Endothelial cell (in vitro differentiated cells): Measurements from ENCODE around the gene MAML3. TPM values are rescaled to one million over a fixed set of nuclear protein-coding genes. Genes with fewer than 3 reads are reported as not detected.

Experiments
- DNase-seq: peaks from one replicate; pipeline ENCODE4 v3.0.0; 2021; ENCODE audit warnings: low spot score
- H3K27ac Mint-ChIP-seq: one replicate; pipeline ENCODE4 v1.8.0; 2021; ENCODE audit warnings: mixed read lengths, inconsistent platforms; ENCODE audit not compliant: unreplicated experiment
- H3K27me3 Mint-ChIP-seq: one replicate; pipeline ENCODE4 v1.8.0; 2021; ENCODE audit warnings: mild to moderate bottlenecking, moderate library complexity, mixed read lengths, inconsistent platforms; ENCODE audit not compliant: unreplicated experiment
- H3K36me3 Mint-ChIP-seq: one replicate; pipeline ENCODE4 v1.8.0; 2021; ENCODE audit warnings: mild to moderate bottlenecking, low read depth, mixed read lengths, inconsistent platforms; ENCODE audit not compliant: unreplicated experiment
- H3K4me1 Mint-ChIP-seq: one replicate; pipeline ENCODE4 v1.8.0; 2021; ENCODE audit warnings: mild to moderate bottlenecking, mixed read lengths, inconsistent platforms; ENCODE audit not compliant: unreplicated experiment
- H3K4me3 Mint-ChIP-seq: one replicate; pipeline ENCODE4 v1.8.0; 2021; ENCODE audit warnings: mild to moderate bottlenecking, mixed read lengths, inconsistent platforms; ENCODE audit not compliant: unreplicated experiment
- H3K9me3 Mint-ChIP-seq: one replicate; pipeline ENCODE4 v1.8.0; 2021; ENCODE audit warnings: mixed read lengths, inconsistent platforms; ENCODE audit not compliant: unreplicated experiment
- total RNA-seq: library from RNA; stranded (reverse); fragmentation: NEBNext Ultra II Directional; extraction: Animal tissue kit (Norgen Biotek cat#: 25700); gene quantifications from one replicate; pipeline ENCODE4 v1.2.1, GENCODE V29; 2021; ENCODE audit not compliant: unreplicated experiment
- TF ChIP-seq, protein P1 (sequence below): fragments of 200-600 bp; sonication (generic); IDR thresholded peaks from one replicate; pipeline ENCODE4 v1.5.0; 2021; ENCODE audit warnings: antibody characterized with exemption; ENCODE audit not compliant: unreplicated experiment

MAML3 gene
- total RNA-seq, 1 donor from 2014 or later, result 31.0 TPM

DNA sequence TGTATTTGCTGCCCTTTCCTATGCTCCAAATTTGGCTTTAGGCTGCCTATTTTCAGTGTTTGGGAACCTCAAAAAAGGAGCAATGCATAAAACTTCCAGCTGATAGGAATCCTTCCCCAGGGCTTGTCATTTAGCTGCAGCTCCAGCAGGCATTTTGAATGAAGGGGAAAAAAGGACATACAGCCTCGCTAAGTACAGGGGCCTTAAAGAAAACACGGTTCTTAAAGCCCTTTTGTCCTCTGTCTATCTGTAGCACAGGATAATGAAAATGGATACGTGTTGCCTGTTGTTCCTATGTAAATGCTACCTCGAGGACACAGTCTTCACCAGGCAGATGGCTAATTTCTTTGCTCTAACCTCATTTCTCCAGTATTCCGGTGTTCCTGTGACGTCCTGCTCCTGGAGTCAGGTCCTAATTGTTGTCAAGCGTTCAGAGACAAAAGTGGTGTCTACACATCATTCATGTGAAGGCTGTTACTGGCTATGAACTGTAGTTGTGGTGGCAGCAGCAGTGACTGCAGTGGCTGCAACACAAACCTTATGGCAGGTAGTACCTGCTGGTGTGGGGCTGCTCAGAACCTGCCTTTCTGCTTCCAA, 371.0 kb downstream of the MAML3 start:
- Mint-ChIP-seq H3K9me3 (no peaks in the 10 kb centered on the region), H3K27me3 (peaks cover 9% of the 10 kb centered on the region), H3K27ac (no peak overlapping the region), H3K36me3 (peaks cover 5% of the 10 kb centered on the region), H3K4me3 (no peak overlapping the region), H3K4me1 (peaks cover 29% of the 10 kb centered on the region)
- TF ChIP-seq, protein P1, sequence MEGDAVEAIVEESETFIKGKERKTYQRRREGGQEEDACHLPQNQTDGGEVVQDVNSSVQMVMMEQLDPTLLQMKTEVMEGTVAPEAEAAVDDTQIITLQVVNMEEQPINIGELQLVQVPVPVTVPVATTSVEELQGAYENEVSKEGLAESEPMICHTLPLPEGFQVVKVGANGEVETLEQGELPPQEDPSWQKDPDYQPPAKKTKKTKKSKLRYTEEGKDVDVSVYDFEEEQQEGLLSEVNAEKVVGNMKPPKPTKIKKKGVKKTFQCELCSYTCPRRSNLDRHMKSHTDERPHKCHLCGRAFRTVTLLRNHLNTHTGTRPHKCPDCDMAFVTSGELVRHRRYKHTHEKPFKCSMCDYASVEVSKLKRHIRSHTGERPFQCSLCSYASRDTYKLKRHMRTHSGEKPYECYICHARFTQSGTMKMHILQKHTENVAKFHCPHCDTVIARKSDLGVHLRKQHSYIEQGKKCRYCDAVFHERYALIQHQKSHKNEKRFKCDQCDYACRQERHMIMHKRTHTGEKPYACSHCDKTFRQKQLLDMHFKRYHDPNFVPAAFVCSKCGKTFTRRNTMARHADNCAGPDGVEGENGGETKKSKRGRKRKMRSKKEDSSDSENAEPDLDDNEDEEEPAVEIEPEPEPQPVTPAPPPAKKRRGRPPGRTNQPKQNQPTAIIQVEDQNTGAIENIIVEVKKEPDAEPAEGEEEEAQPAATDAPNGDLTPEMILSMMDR, result no peak
- DNase-seq, result no peak

DNA sequence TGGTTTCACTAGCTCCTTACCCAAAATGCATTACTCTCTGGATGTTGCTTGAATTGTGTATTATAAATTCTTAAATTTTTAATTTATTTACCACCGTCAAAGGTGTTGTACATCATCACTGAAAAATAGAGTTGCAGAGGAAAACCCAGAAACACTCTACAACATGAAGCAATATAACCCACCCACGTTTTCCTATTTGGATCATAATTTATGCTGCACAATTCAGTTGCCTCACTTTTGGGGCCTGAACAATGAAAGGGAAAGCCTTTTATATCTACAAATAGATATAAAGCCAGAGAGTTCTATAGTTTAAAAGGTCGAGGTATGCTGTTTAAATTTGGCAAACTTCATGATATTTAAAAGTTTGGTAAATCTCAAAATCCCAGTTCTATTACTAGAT, 372.9 kb downstream of the MAML3 start:
- Mint-ChIP-seq H3K27me3 (peaks cover 6% of the 10 kb centered on the region), H3K36me3 (peaks cover 5% of the 10 kb centered on the region), H3K27ac (no peak overlapping the region), H3K9me3 (no peaks in the 10 kb centered on the region), H3K4me1 (peaks cover 37% of the 10 kb centered on the region), H3K4me3 (no peak overlapping the region)
- TF ChIP-seq, protein P1, result no peak
- no peak for DNase-seq

DNA sequence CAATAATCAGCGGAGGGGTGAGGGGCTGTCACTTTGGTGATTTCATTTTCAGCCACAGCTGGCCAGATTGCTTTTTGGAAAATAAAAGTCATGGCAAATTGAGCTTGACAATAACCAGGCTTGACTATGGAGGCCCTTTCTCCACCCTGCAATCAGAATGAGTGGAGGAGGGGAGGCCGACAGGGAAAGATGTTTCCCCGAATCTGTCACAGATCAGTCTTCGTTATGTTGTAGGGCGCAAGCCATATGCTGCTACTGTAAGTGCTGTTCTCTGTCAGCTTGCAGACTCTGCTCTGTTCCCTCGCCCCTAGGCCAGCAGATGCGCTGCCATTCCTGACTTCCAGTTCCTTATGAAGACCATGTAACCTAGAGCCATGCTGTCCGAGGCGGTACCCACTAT, 374.3 kb downstream of the MAML3 start:
- DNase-seq, result no peak
- H3K4me3 Mint-ChIP-seq, result no peak overlapping the region
- no peak overlapping the region for H3K27ac Mint-ChIP-seq
- H3K36me3 Mint-ChIP-seq, result peaks cover 5% of the 10 kb centered on the region
- peaks cover 49% of the 10 kb centered on the region for H3K4me1 Mint-ChIP-seq
- no peaks in the 10 kb centered on the region for H3K9me3 Mint-ChIP-seq
- H3K27me3 Mint-ChIP-seq, result peaks cover 6% of the 10 kb centered on the region
- TF ChIP-seq, protein P1, result no peak

DNA sequence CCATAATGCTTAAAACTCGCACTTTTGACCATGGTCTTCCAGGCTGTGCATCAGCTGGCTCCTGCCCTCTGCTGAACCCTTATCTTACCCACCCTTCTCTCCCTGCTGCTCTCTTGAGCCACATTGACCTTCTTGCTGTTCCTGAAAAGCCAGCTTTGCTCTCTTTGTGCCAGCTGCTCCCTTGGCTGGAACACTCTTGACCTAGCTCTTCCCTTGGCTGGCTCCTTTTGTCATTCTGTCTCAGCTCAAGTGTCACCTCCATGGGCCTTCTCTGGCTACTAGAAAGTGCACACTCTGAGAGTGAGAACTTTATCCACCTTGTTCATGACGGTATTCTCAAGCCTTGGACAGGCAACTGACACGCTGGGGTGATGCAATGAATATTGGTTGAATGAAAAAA, 376.2 kb downstream of the MAML3 start:
- Mint-ChIP-seq H3K36me3 (no peaks in the 10 kb centered on the region), H3K27ac (no peak overlapping the region)
- TF ChIP-seq, protein P1, result no peak

DNA sequence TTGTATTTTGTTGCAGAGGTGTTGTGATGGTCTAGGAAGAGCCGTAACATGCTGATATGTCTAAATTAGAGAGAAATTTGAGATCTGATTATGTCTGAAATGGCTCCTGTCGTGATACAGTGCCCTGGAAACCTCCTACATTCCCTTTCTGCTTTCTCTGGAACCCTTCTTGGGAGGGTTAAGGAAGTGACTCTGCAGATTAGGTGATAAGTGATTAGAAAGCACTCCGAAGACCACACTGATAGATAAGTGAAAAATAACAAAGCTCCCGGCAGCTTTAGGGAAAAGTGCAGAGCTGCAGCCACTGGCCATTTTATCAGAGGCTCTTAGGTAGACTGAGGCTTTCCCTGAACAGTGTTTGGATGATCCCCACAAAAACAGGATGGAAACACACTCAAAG, 377.7 kb downstream of the MAML3 start:
- H3K9me3 Mint-ChIP-seq, result no peaks in the 10 kb centered on the region
- H3K27ac Mint-ChIP-seq, result peak overlapping the region; percentile 89
- no peak overlapping the region for H3K4me3 Mint-ChIP-seq
- no peaks in the 10 kb centered on the region for H3K36me3 Mint-ChIP-seq
- TF ChIP-seq, protein P1, result no peak
- no peaks in the 10 kb centered on the region for H3K27me3 Mint-ChIP-seq
- peaks cover 35% of the 10 kb centered on the region for H3K4me1 Mint-ChIP-seq
- no peak for DNase-seq

More for the DNA sequence above, 376.2 kb downstream of the MAML3 start:
- Mint-ChIP-seq H3K4me1 (peaks cover 35% of the 10 kb centered on the region), H3K4me3 (no peak overlapping the region), H3K9me3 (no peaks in the 10 kb centered on the region), H3K27me3 (no peaks in the 10 kb centered on the region)
- no peak for DNase-seq
